ENCODE results near the gene MTRF1L. TPM values are rescaled to one million over a fixed set of nuclear protein-coding genes. Genes with fewer than 3 reads are reported as not detected.

Gene MTRF1L
- total and polyA plus RNA-seq, 5 donors from 2014 or later: 7.6 to 17.2 (median 10.5) TPM

GRCh38 chr6:153038378-153039057, 36.0 kb upstream of the MTRF1L start:
- Histone ChIP-seq H3K36me3 (ENCODE audit: control insufficient read depth, insufficient read depth, low read length) (no peaks in the 10 kb centered on the region), H3K27ac (ENCODE audit: insufficient read depth, low read length, poor library complexity, severe bottlenecking) (no peak overlapping the region), H3K9me3 (ENCODE audit: control insufficient read depth in 2 of 2, low read length in 2 of 2) (no peaks in the 10 kb centered on the region), H3K4me1 (ENCODE audit: control insufficient read depth, insufficient read depth, low read length, poor library complexity, severe bottlenecking) (no peaks in the 10 kb centered on the region), H3K4me3 (ENCODE audit: low read depth, low read length) (no peak overlapping the region), H3K27me3 (ENCODE audit: control insufficient read depth, insufficient read depth, low read length) (no peaks in the 10 kb centered on the region)
- Mint-ChIP-seq H3K4me1 (no peaks in the 10 kb centered on the region), H3K27me3 (peaks cover 7% of the 10 kb centered on the region), H3K36me3 (no peaks in the 10 kb centered on the region), H3K27ac (no peak overlapping the region), H3K9me3 (peaks cover 0 to 1% (median 0%) of the 10 kb centered on the region in 7 donors), H3K4me3 (no peak overlapping the region)
- ATAC-seq (ENCODE audit: low read depth in 2 of 2) (no peak), DNase-seq (no peak)

GRCh38 chr6:153034139-153034538, 31.6 kb upstream of the MTRF1L start:
- H3K27me3 Mint-ChIP-seq: peaks cover 9% of the 10 kb centered on the region
- H3K9me3 Mint-ChIP-seq: peaks cover 0 to 1% (median 0%) of the 10 kb centered on the region in 7 donors
- no peaks in the 10 kb centered on the region for H3K9me3 ChIP-seq (ENCODE audit: control insufficient read depth in 2 of 2, low read length in 2 of 2)
- no peak overlapping the region for H3K27ac ChIP-seq (ENCODE audit: insufficient read depth, low read length, poor library complexity, severe bottlenecking)
- no peaks in the 10 kb centered on the region for H3K36me3 Mint-ChIP-seq
- no peaks in the 10 kb centered on the region for H3K4me1 ChIP-seq (ENCODE audit: control insufficient read depth, insufficient read depth, low read length, poor library complexity, severe bottlenecking)
- H3K36me3 ChIP-seq (ENCODE audit: control insufficient read depth, insufficient read depth, low read length): no peaks in the 10 kb centered on the region
- peaks cover 3% of the 10 kb centered on the region for H3K27me3 ChIP-seq (ENCODE audit: control insufficient read depth, insufficient read depth, low read length)
- DNase-seq (no peak), ATAC-seq (ENCODE audit: low read depth in 2 of 2) (no peak)
- no peaks in the 10 kb centered on the region for H3K4me1 Mint-ChIP-seq
- no peak overlapping the region for H3K4me3 Mint-ChIP-seq
- H3K4me3 ChIP-seq (ENCODE audit: low read depth, low read length): no peak overlapping the region
- peak overlapping the region in 1 of 3 donors; percentile 50 for H3K27ac Mint-ChIP-seq

- no peaks in the 10 kb centered on the region for H3K9me3 ChIP-seq (ENCODE audit: control insufficient read depth in 2 of 2, low read length in 2 of 2)
- H3K36me3 Mint-ChIP-seq: no peaks in the 10 kb centered on the region
- peaks cover 0 to 1% (median 0%) of the 10 kb centered on the region in 7 donors for H3K9me3 Mint-ChIP-seq
- H3K4me1 ChIP-seq (ENCODE audit: control insufficient read depth, insufficient read depth, low read length, poor library complexity, severe bottlenecking): no peaks in the 10 kb centered on the region
- no peak overlapping the region for H3K27ac ChIP-seq (ENCODE audit: insufficient read depth, low read length, poor library complexity, severe bottlenecking)
- H3K4me3 Mint-ChIP-seq: no peak overlapping the region
- H3K27me3 ChIP-seq (ENCODE audit: control insufficient read depth, insufficient read depth, low read length): peaks cover 5% of the 10 kb centered on the region
- DNase-seq: peak in 1 of 3 donors; percentile 24
- H3K36me3 ChIP-seq (ENCODE audit: control insufficient read depth, insufficient read depth, low read length): no peaks in the 10 kb centered on the region
- H3K27ac Mint-ChIP-seq: no peak overlapping the region
- peaks cover 9% of the 10 kb centered on the region for H3K27me3 Mint-ChIP-seq
- ATAC-seq (ENCODE audit: low read depth in 2 of 2): no peak
- no peak overlapping the region for H3K4me3 ChIP-seq (ENCODE audit: low read depth, low read length)
- no peaks in the 10 kb centered on the region for H3K4me1 Mint-ChIP-seq
These were observed 29.9 kb upstream of the MTRF1L start for GRCh38 chr6:153032255-153032882.

GRCh38 chr6:153031335-153031955, 28.9 kb upstream of the MTRF1L start:
- Mint-ChIP-seq H3K27ac (peak overlapping the region in 1 of 3 donors; percentile 2), H3K4me3 (no peak overlapping the region)

GRCh38 chr6:153028963-153029362, 26.5 kb upstream of the MTRF1L start:
- Histone ChIP-seq H3K4me3 (ENCODE audit: low read depth, low read length) (no peak overlapping the region), H3K27ac (ENCODE audit: insufficient read depth, low read length, poor library complexity, severe bottlenecking) (no peak overlapping the region), H3K36me3 (ENCODE audit: control insufficient read depth, insufficient read depth, low read length) (no peaks in the 10 kb centered on the region), H3K27me3 (ENCODE audit: control insufficient read depth, insufficient read depth, low read length) (peaks cover 11% of the 10 kb centered on the region), H3K9me3 (ENCODE audit: control insufficient read depth in 2 of 2, low read length in 2 of 2) (no peaks in the 10 kb centered on the region), H3K4me1 (ENCODE audit: control insufficient read depth, insufficient read depth, low read length, poor library complexity, severe bottlenecking) (no peaks in the 10 kb centered on the region)
- no peak for DNase-seq
- ATAC-seq (ENCODE audit: low read depth in 2 of 2): no peak
- Mint-ChIP-seq H3K4me1 (peaks cover 0 to 4% (median 0%) of the 10 kb centered on the region in 4 donors), H3K27me3 (peaks cover 19% of the 10 kb centered on the region), H3K9me3 (no peaks in the 10 kb centered on the region), H3K27ac (no peak overlapping the region), H3K4me3 (no peak overlapping the region), H3K36me3 (no peaks in the 10 kb centered on the region)

More at GRCh38 chr6:153031335-153031955, 28.9 kb upstream of the MTRF1L start:
- ATAC-seq (ENCODE audit: low read depth in 2 of 2) (no peak), DNase-seq (no peak)
- peaks cover 0 to 1% (median 0%) of the 10 kb centered on the region in 7 donors for H3K9me3 Mint-ChIP-seq
- H3K27me3 ChIP-seq (ENCODE audit: control insufficient read depth, insufficient read depth, low read length): peaks cover 6% of the 10 kb centered on the region
- peaks cover 9% of the 10 kb centered on the region for H3K27me3 Mint-ChIP-seq
- H3K36me3 Mint-ChIP-seq: no peaks in the 10 kb centered on the region
- H3K36me3 ChIP-seq (ENCODE audit: control insufficient read depth, insufficient read depth, low read length): no peaks in the 10 kb centered on the region
- H3K4me1 Mint-ChIP-seq: no peaks in the 10 kb centered on the region
- H3K4me3 ChIP-seq (ENCODE audit: low read depth, low read length): no peak overlapping the region
- no peaks in the 10 kb centered on the region for H3K4me1 ChIP-seq (ENCODE audit: control insufficient read depth, insufficient read depth, low read length, poor library complexity, severe bottlenecking)
- H3K27ac ChIP-seq (ENCODE audit: insufficient read depth, low read length, poor library complexity, severe bottlenecking): no peak overlapping the region
- H3K9me3 ChIP-seq (ENCODE audit: control insufficient read depth in 2 of 2, low read length in 2 of 2): no peaks in the 10 kb centered on the region

- Mint-ChIP-seq H3K4me3 (no peak overlapping the region), H3K27ac (peak overlapping the region in 1 of 3 donors; percentile 76), H3K4me1 (peaks cover 0 to 4% (median 0%) of the 10 kb centered on the region in 4 donors), H3K27me3 (peaks cover 20% of the 10 kb centered on the region), H3K9me3 (no peaks in the 10 kb centered on the region), H3K36me3 (no peaks in the 10 kb centered on the region)
- no peak overlapping the region for H3K4me3 ChIP-seq (ENCODE audit: low read depth, low read length)
- no peaks in the 10 kb centered on the region for H3K4me1 ChIP-seq (ENCODE audit: control insufficient read depth, insufficient read depth, low read length, poor library complexity, severe bottlenecking)
- ATAC-seq (ENCODE audit: low read depth in 2 of 2): no peak
- peaks cover 14% of the 10 kb centered on the region for H3K27me3 ChIP-seq (ENCODE audit: control insufficient read depth, insufficient read depth, low read length)
- no peak overlapping the region for H3K27ac ChIP-seq (ENCODE audit: insufficient read depth, low read length, poor library complexity, severe bottlenecking)
- no peak for DNase-seq
- H3K36me3 ChIP-seq (ENCODE audit: control insufficient read depth, insufficient read depth, low read length): no peaks in the 10 kb centered on the region
- H3K9me3 ChIP-seq (ENCODE audit: control insufficient read depth in 2 of 2, low read length in 2 of 2): no peaks in the 10 kb centered on the region
These were observed 25.8 kb upstream of the MTRF1L start for GRCh38 chr6:153028286-153028685.

- DNase-seq: no peak
- H3K36me3 ChIP-seq (ENCODE audit: control insufficient read depth, insufficient read depth, low read length): no peaks in the 10 kb centered on the region
- Mint-ChIP-seq H3K9me3 (no peaks in the 10 kb centered on the region), H3K4me1 (peaks cover 0 to 4% (median 0%) of the 10 kb centered on the region in 4 donors), H3K27me3 (peaks cover 26% of the 10 kb centered on the region), H3K27ac (no peak overlapping the region), H3K36me3 (no peaks in the 10 kb centered on the region), H3K4me3 (no peak overlapping the region)
- no peak overlapping the region for H3K4me3 ChIP-seq (ENCODE audit: low read depth, low read length)
- H3K27me3 ChIP-seq (ENCODE audit: control insufficient read depth, insufficient read depth, low read length): peaks cover 14% of the 10 kb centered on the region
- no peaks in the 10 kb centered on the region for H3K4me1 ChIP-seq (ENCODE audit: control insufficient read depth, insufficient read depth, low read length, poor library complexity, severe bottlenecking)
- ATAC-seq (ENCODE audit: low read depth in 2 of 2): no peak
- H3K9me3 ChIP-seq (ENCODE audit: control insufficient read depth in 2 of 2, low read length in 2 of 2): no peaks in the 10 kb centered on the region
- no peak overlapping the region for H3K27ac ChIP-seq (ENCODE audit: insufficient read depth, low read length, poor library complexity, severe bottlenecking)
These were observed 25.0 kb upstream of the MTRF1L start for GRCh38 chr6:153027480-153027879.
